ENCODE results near the gene STYXL1.

The STYXL1 gene

GRCh38 chr7:75955331-75955955, 92.4 kb downstream of the STYXL1 start:
- no peak for DNase-seq (ENCODE audit: low spot score)

GRCh38 chr7:75953931-75954330, 93.9 kb downstream of the STYXL1 start:
- DNase-seq (ENCODE audit: low spot score), result no peak

GRCh38 chr7:75953431-75953830, 94.4 kb downstream of the STYXL1 start:
- DNase-seq (ENCODE audit: low spot score), result no peak

- no peak for DNase-seq (ENCODE audit: low spot score)
Observed at GRCh38 chr7:75951506-75951905, 96.3 kb downstream of the STYXL1 start.

GRCh38 chr7:75950111-75950681, 97.6 kb downstream of the STYXL1 start:
- DNase-seq (ENCODE audit: low spot score), result no peak

GRCh38 chr7:75948179-75948578, 99.6 kb downstream of the STYXL1 start:
- DNase-seq (ENCODE audit: low spot score), result no peak
